Left lung (tissue), 10 donors: Measurements from ENCODE around the gene OR6C3. TPM values are rescaled to one million over a fixed set of nuclear protein-coding genes. Genes with fewer than 3 reads are reported as not detected.
"Not testable (repeated sequence)": the region's sequence is repeated elsewhere in the genome, so short reads cannot be mapped to it uniquely, and the experiment has no call there.

Experiments used
- ATAC-seq: fragments of 200-7000 bp; cut with Tn5 transposase; one replicate; pipeline ENCODE4 v1.9.1; 2020; ENCODE audit warnings: moderate library complexity
- DNase-seq, 4 donors: peaks; one replicate each; pipeline ENCODE4 v3.0.0-alpha.2; 2013 to 2020
- H3K27ac ChIP-seq, 2 donors: fragments of 200-600 bp; sonication (generic) in 1 of 2; one replicate each; pipeline versions ENCODE4 v1.5.0 to v1.8.0; 2020 to 2021
- H3K27me3 ChIP-seq, 2 donors: fragments of 200-600 bp; sonication (generic) in 1 of 2; one replicate each; pipeline versions ENCODE4 v1.5.0 to v1.8.0; 2020 to 2021
- H3K36me3 ChIP-seq, 2 donors: fragments of 200-600 bp; sonication (generic) in 1 of 2; one replicate each; pipeline versions ENCODE4 v1.5.0 to v1.8.0; 2020 to 2021
- H3K4me1 ChIP-seq, 2 donors: fragments of 200-600 bp; one replicate each; pipeline ENCODE4 v1.8.0; 2021
- H3K4me3 ChIP-seq, 2 donors: fragments of 200-600 bp; sonication (generic) in 1 of 2; one replicate each; pipeline versions ENCODE4 v1.5.0 to v1.8.0; 2020 to 2021; ENCODE audit warnings: mild to moderate bottlenecking in 1 of 2
- H3K9me3 ChIP-seq, 2 donors: fragments of 200-600 bp; sonication (generic) in 1 of 2; one replicate each; pipeline versions ENCODE4 v1.5.0 to v1.8.0; 2020 to 2021
- CTCF ChIP-seq, 2 donors: fragments of 200-600 bp; sonication (generic) in 1 of 2; IDR thresholded peaks; one replicate each; pipeline versions ENCODE4 v1.5.0 to v1.8.0; 2021; ENCODE audit warnings: antibody characterized with exemption in 2 of 2
- intact Hi-C, 2 donors: fragments of 100-400 bp; cut with DNase I; formaldehyde crosslinking; loops; one replicate each; pipeline versions ENCODE4 v1.11.2 to v1.14.2; 2022
- polyA plus RNA-seq, 6 donors: library from polyadenylated mRNA; unstranded; fragments of 120-200 nt; gene quantifications; one replicate each; pipeline ENCODE4 v1.2.1, GENCODE V29; 2013; ENCODE audit not compliant: insufficient read length in 6 of 6
- total RNA-seq, 2 donors: library from RNA; stranded (reverse); fragmentation: NEBNext Ultra II Directional; extraction: Animal tissue kit (Norgen Biotek cat#: 25700); gene quantifications; one replicate each; pipeline ENCODE4 v1.2.1, GENCODE V29; 2021
- donor health status: DM: no; HTN: yes; CAD: no.
- donor health status: DM: no; HTN: no; CAD: no.

The OR6C3 gene
- total and polyA plus RNA-seq, 8 donors = not detected

- Histone ChIP-seq H3K4me1 (no peaks in the 10 kb centered on the region), H3K9me3 (no peaks in the 10 kb centered on the region), H3K4me3 (no peak overlapping the region), H3K27me3 (no peaks in the 10 kb centered on the region), H3K27ac (no peak overlapping the region), H3K36me3 (no peaks in the 10 kb centered on the region)
- no peak for TF ChIP-seq CTCF (IDR thresholded peaks at IDR 0.05)
- ATAC-seq (no peak), DNase-seq (peak in 1 of 4 donors; percentile 18)
- intact Hi-C loops = no loop called here
Measured at GRCh38 chr12:55320201-55320600, 10.3 kb upstream of the OR6C3 start.

GRCh38 chr12:55325801-55326200 is 4.7 kb upstream of the OR6C3 start:
- H3K36me3 ChIP-seq, H3K9me3 ChIP-seq, H3K27ac ChIP-seq, ATAC-seq, intact Hi-C loops, H3K4me1 ChIP-seq, H3K27me3 ChIP-seq, H3K4me3 ChIP-seq: not testable (repeated sequence)
- peak in 1 of 4 donors; percentile 14 for DNase-seq

DNA sequence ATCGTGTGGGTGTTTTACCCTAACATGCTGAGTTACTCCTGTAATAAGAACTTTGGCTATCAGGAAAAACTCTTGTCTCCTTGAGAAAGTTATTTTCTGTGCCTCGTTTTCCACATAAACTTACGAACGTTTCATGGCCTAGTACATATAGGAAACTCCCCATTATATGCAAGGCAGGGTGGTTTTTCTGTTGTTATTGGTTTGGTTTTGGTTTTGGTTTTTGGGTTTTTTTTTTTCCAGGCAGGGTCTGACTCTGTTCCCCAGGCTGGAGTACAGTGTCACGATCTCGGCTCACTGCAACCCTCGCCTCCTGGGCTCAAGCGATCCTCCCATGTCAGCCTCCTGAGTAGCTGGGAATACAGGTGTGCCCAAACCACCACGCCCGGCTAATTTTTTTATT is 5.5 kb downstream of the OR6C3 start:
- no peak overlapping the region for H3K4me3 ChIP-seq
- H3K36me3 ChIP-seq = no peaks in the 10 kb centered on the region
- no peaks in the 10 kb centered on the region for H3K9me3 ChIP-seq
- H3K27me3 ChIP-seq = no peaks in the 10 kb centered on the region
- H3K4me1 ChIP-seq = no peaks in the 10 kb centered on the region
- DNase-seq (peak in 1 of 4 donors; percentile 23), ATAC-seq (no peak)
- intact Hi-C loops = no loop called here
- TF ChIP-seq CTCF (IDR thresholded peaks at IDR 0.05) = no peak
- H3K27ac ChIP-seq = no peak overlapping the region

- H3K27ac ChIP-seq, H3K27me3 ChIP-seq, H3K36me3 ChIP-seq, H3K4me1 ChIP-seq, H3K4me3 ChIP-seq, ATAC-seq, H3K9me3 ChIP-seq, DNase-seq, intact Hi-C loops: not testable (repeated sequence)
Measured at GRCh38 chr12:55355338-55355737, 24.8 kb downstream of the OR6C3 start.

- TF ChIP-seq CTCF (IDR thresholded peaks at IDR 0.05) = no peak
- peaks cover 0 to 1% of the 10 kb centered on the region in 2 donors for H3K9me3 ChIP-seq
- DNase-seq (no peak), ATAC-seq (no peak)
- intact Hi-C loops = no loop called here
- peaks cover 0 to 2% of the 10 kb centered on the region in 2 donors for H3K27me3 ChIP-seq
- H3K4me1 ChIP-seq = no peaks in the 10 kb centered on the region
- no peak within 1 kb of the TSS for H3K4me3 ChIP-seq
- no peaks in the 10 kb centered on the region for H3K36me3 ChIP-seq
- H3K27ac ChIP-seq = no peak within 1 kb of the TSS
Measured at GRCh38 chr12:55362675-55363074, 32.1 kb downstream of the OR6C3 start, which contains the start of gene OR6C75. OR6C75 (plus strand) TSS chr12:55362975; CDS start chr12:55365111, 2,136 bp downstream.

GRCh38 chr12:55365086-55365485 is 34.5 kb downstream of the OR6C3 start:
- H3K27ac ChIP-seq = no peak overlapping the region
- H3K9me3 ChIP-seq = no peaks in the 10 kb centered on the region
- ATAC-seq (no peak), DNase-seq (no peak)
- peaks cover 0 to 2% of the 10 kb centered on the region in 2 donors for H3K27me3 ChIP-seq
- no peak overlapping the region for H3K4me3 ChIP-seq
- no peaks in the 10 kb centered on the region for H3K4me1 ChIP-seq
- intact Hi-C loops = no loop called here
- no peak for TF ChIP-seq CTCF (IDR thresholded peaks at IDR 0.05)
- no peaks in the 10 kb centered on the region for H3K36me3 ChIP-seq
